ENCODE data around the gene HADHB.

- TF ChIP-seq BCLAF1 (IDR thresholded peaks at IDR 0.05): no peak
- no peak for TF ChIP-seq REST (IDR thresholded peaks at IDR 0.05; ENCODE audit: borderline replicate concordance in 1 of 2, low read depth in 1 of 2, low read length in 2 of 2)
- TF ChIP-seq ZKSCAN1 (IDR thresholded peaks at IDR 0.05; ENCODE audit: low read length): no peak
- TF ChIP-seq NFYB (CRISPR knock-in tag; IDR thresholded peaks at IDR 0.05): no peak
- no peak for TF ChIP-seq FOXP1 (IDR thresholded peaks at IDR 0.05)
- TF ChIP-seq FOXP1 (CRISPR knock-in tag; IDR thresholded peaks at IDR 0.05): no peak
- no peak for TF ChIP-seq CTCF (CRISPR knock-in tag; IDR thresholded peaks at IDR 0.05)
- no peak for TF ChIP-seq ARNTL (CRISPR knock-in tag; IDR thresholded peaks at IDR 0.05)
- no peak for TF ChIP-seq FOXJ3 (CRISPR knock-in tag; IDR thresholded peaks at IDR 0.05; ENCODE audit: borderline replicate concordance)
Observed at GRCh38 chr2:26196683-26197418, 47.9 kb upstream of the HADHB start.
